ENCODE data around the gene FOXN1.
"Not testable (repeated sequence)": the region's sequence is repeated elsewhere in the genome, so short reads cannot be mapped to it uniquely, and the experiment has no call there.

FOXN1 gene

GRCh38 chr17:28505986-28506665 is at the start of gene FOXN1:
Gene FOXN1, plus strand, starts transcription at chr17:28506348. Its CDS starts 17,622 bp downstream, at chr17:28523970.
- Histone ChIP-seq H3K9me2 (replicated peaks; ENCODE audit: insufficient read depth, low read length) (no peaks in the 10 kb centered on the region), H2AFZ (ENCODE audit: low read depth, low read length, severe bottlenecking) (no peak within 1 kb of the TSS), H3K79me2 (ENCODE audit: insufficient read depth, low read length) (no peaks in the 10 kb centered on the region), H3F3A (ENCODE audit: insufficient read depth) (no peaks in the 10 kb centered on the region), H3K4me3 (ENCODE audit: insufficient read depth, low read length, poor library complexity, severe bottlenecking) (no peak within 1 kb of the TSS), H3K27me3 (ENCODE audit: low read length) (no peaks in the 10 kb centered on the region), H3K9me3 (ENCODE audit: insufficient read depth, low read length) (no peaks in the 10 kb centered on the region), H3K4me2 (ENCODE audit: low read depth, low read length, poor library complexity, severe bottlenecking) (no peak within 1 kb of the TSS), H3K9ac (ENCODE audit: low read length) (no peak within 1 kb of the TSS), H4K20me1 (ENCODE audit: low read depth, low read length) (no peaks in the 10 kb centered on the region), H3K27ac (ENCODE audit: low read depth, low read length) (no peak within 1 kb of the TSS), H3K36me3 (ENCODE audit: low read length) (no peaks in the 10 kb centered on the region)
- TF ChIP-seq CTCF (IDR thresholded peaks at IDR 0.05; ENCODE audit: insufficient read depth, low read length, poor library complexity, severe bottlenecking), result no peak

GRCh38 chr17:28457890-28458289 is 48.3 kb upstream of the FOXN1 start:
- H3K9me2 ChIP-seq (replicated peaks; ENCODE audit: insufficient read depth, low read length), result no peaks in the 10 kb centered on the region
- no peak overlapping the region for H3K4me3 ChIP-seq (ENCODE audit: insufficient read depth, low read length, poor library complexity, severe bottlenecking)
- no peak overlapping the region for H2AFZ ChIP-seq (ENCODE audit: low read depth, low read length, severe bottlenecking)
- H3K79me2 ChIP-seq (ENCODE audit: insufficient read depth, low read length), result no peaks in the 10 kb centered on the region
- TF ChIP-seq EZH2phosphoT487 (conservative IDR thresholded peaks at IDR 0.05; ENCODE audit: low read length) (no peak), CTCF (IDR thresholded peaks at IDR 0.05; ENCODE audit: insufficient read depth, low read length, poor library complexity, severe bottlenecking) (no peak)
- no peaks in the 10 kb centered on the region for H4K20me1 ChIP-seq (ENCODE audit: low read depth, low read length)
- no peaks in the 10 kb centered on the region for H3K36me3 ChIP-seq (ENCODE audit: low read length)
- H3K9ac ChIP-seq (ENCODE audit: low read length), result no peak overlapping the region
- H3K27ac ChIP-seq (ENCODE audit: low read depth, low read length), result no peak overlapping the region
- H3K27me3 ChIP-seq (ENCODE audit: low read length), result no peaks in the 10 kb centered on the region
- H3K4me2 ChIP-seq (ENCODE audit: low read depth, low read length, poor library complexity, severe bottlenecking), result no peak overlapping the region
- H3K9me3 ChIP-seq (ENCODE audit: insufficient read depth, low read length), result no peaks in the 10 kb centered on the region
- no peaks in the 10 kb centered on the region for H3F3A ChIP-seq (ENCODE audit: insufficient read depth)

- H3K9me3 ChIP-seq (ENCODE audit: insufficient read depth, low read length); H4K20me1 ChIP-seq (ENCODE audit: low read depth, low read length); H2AFZ ChIP-seq (ENCODE audit: low read depth, low read length, severe bottlenecking); H3K9me2 ChIP-seq (replicated peaks; ENCODE audit: insufficient read depth, low read length); H3K36me3 ChIP-seq (ENCODE audit: low read length); H3K27ac ChIP-seq (ENCODE audit: low read depth, low read length); H3K9ac ChIP-seq (ENCODE audit: low read length); H3K4me2 ChIP-seq (ENCODE audit: low read depth, low read length, poor library complexity, severe bottlenecking); H3K4me3 ChIP-seq (ENCODE audit: insufficient read depth, low read length, poor library complexity, severe bottlenecking); H3K27me3 ChIP-seq (ENCODE audit: low read length); H3F3A ChIP-seq (ENCODE audit: insufficient read depth); H3K79me2 ChIP-seq (ENCODE audit: insufficient read depth, low read length): not testable (repeated sequence)
Measured at GRCh38 chr17:28458881-28459280, 47.3 kb upstream of the FOXN1 start.

GRCh38 chr17:28460901-28461300 is 45.2 kb upstream of the FOXN1 start:
- TF ChIP-seq CTCF (IDR thresholded peaks at IDR 0.05; ENCODE audit: insufficient read depth, low read length, poor library complexity, severe bottlenecking) (no peak), EZH2phosphoT487 (conservative IDR thresholded peaks at IDR 0.05; ENCODE audit: low read length) (no peak)
- no peaks in the 10 kb centered on the region for H3K79me2 ChIP-seq (ENCODE audit: insufficient read depth, low read length)
- no peaks in the 10 kb centered on the region for H4K20me1 ChIP-seq (ENCODE audit: low read depth, low read length)
- no peak overlapping the region for H3K4me3 ChIP-seq (ENCODE audit: insufficient read depth, low read length, poor library complexity, severe bottlenecking)
- no peak overlapping the region for H3K4me2 ChIP-seq (ENCODE audit: low read depth, low read length, poor library complexity, severe bottlenecking)
- no peaks in the 10 kb centered on the region for H3K36me3 ChIP-seq (ENCODE audit: low read length)
- H2AFZ ChIP-seq (ENCODE audit: low read depth, low read length, severe bottlenecking), result no peak overlapping the region
- no peaks in the 10 kb centered on the region for H3K9me3 ChIP-seq (ENCODE audit: insufficient read depth, low read length)
- no peaks in the 10 kb centered on the region for H3F3A ChIP-seq (ENCODE audit: insufficient read depth)
- H3K9ac ChIP-seq (ENCODE audit: low read length), result no peak overlapping the region
- H3K27ac ChIP-seq (ENCODE audit: low read depth, low read length), result no peak overlapping the region
- H3K9me2 ChIP-seq (replicated peaks; ENCODE audit: insufficient read depth, low read length), result no peaks in the 10 kb centered on the region
- H3K27me3 ChIP-seq (ENCODE audit: low read length), result no peaks in the 10 kb centered on the region
